NCI-H69 (cell line): Measurements from ENCODE around the gene SIL1.
"Not testable (repeated sequence)": the region's sequence is repeated elsewhere in the genome, so short reads cannot be mapped to it uniquely, and the experiment has no call there.

Source experiments
- DNase-seq: peaks from one replicate; lab custom pipeline; 2025; lab: John Stamatoyannopoulos, UW

SIL1 gene

GRCh38 chr5:139140591-139141071, 57.5 kb downstream of the SIL1 start:
- DNase-seq = no peak

GRCh38 chr5:139138809-139139208, 59.4 kb downstream of the SIL1 start:
- DNase-seq = peak; percentile 70

GRCh38 chr5:139138109-139138508, 60.1 kb downstream of the SIL1 start:
- peak; percentile 43 for DNase-seq

- DNase-seq = peak; percentile 91
Observed at GRCh38 chr5:139137697-139138096, 60.5 kb downstream of the SIL1 start.

- DNase-seq = peak; percentile 48
Observed at GRCh38 chr5:139134906-139135305, 63.3 kb downstream of the SIL1 start.

- DNase-seq = peak; percentile 100
Observed at GRCh38 chr5:139133282-139133681, 64.9 kb downstream of the SIL1 start.

GRCh38 chr5:139132515-139132914, 65.7 kb downstream of the SIL1 start:
- peak; percentile 40 for DNase-seq

GRCh38 chr5:139131921-139132432, 66.2 kb downstream of the SIL1 start:
- DNase-seq = peak; percentile 62

GRCh38 chr5:139131465-139131864, 66.7 kb downstream of the SIL1 start:
- peak; percentile 93 for DNase-seq

GRCh38 chr5:139131062-139131461, 67.1 kb downstream of the SIL1 start:
- DNase-seq = peak; percentile 86

GRCh38 chr5:139130214-139130613, 68.0 kb downstream of the SIL1 start:
- no peak for DNase-seq

GRCh38 chr5:139126711-139127111, 71.5 kb downstream of the SIL1 start:
- no peak for DNase-seq

- no peak for DNase-seq
Observed at GRCh38 chr5:139125991-139126390, 72.2 kb downstream of the SIL1 start.

- DNase-seq = no peak
Observed at GRCh38 chr5:139124774-139125520, 73.2 kb downstream of the SIL1 start.

- DNase-seq = no peak
Observed at GRCh38 chr5:139121120-139121519, 77.0 kb downstream of the SIL1 start.

GRCh38 chr5:139120521-139120920, 77.6 kb downstream of the SIL1 start:
- no peak for DNase-seq

- DNase-seq = no peak
Observed at GRCh38 chr5:139118804-139119203, 79.4 kb downstream of the SIL1 start.

- no peak for DNase-seq
Observed at GRCh38 chr5:139117342-139117884, 80.8 kb downstream of the SIL1 start.

- no peak for DNase-seq
Observed at GRCh38 chr5:139116100-139116655, 82.0 kb downstream of the SIL1 start.

GRCh38 chr5:139113892-139114291, 84.3 kb downstream of the SIL1 start:
- DNase-seq = no peak

- DNase-seq = not testable (repeated sequence)
Observed at GRCh38 chr5:139112362-139112761, 85.8 kb downstream of the SIL1 start.

GRCh38 chr5:139110526-139111168, 87.5 kb downstream of the SIL1 start:
- DNase-seq = peak; percentile 46
